HEK293 (cell line): Measurements from ENCODE around the gene CDADC1.

Experiments used
- CTCF ChIA-PET: fragments of 350-600 bp; formaldehyde crosslinking; extraction: SDS; loops from one replicate; lab custom pipeline; 2021; ENCODE audit warnings: antibody characterized with exemption; lab: Yijun Ruan, JAX
- POLR2A ChIA-PET: fragments of 300-600 bp; formaldehyde crosslinking; extraction: SDS; loops from one replicate; lab custom pipeline; 2020; ENCODE audit warnings: antibody characterized with exemption, inconsistent platforms; lab: Yijun Ruan, JAX
- H3K27ac ChIP-seq: fragments of 200-500 bp; sonication (Bioruptor generic); 2 replicates; pipeline ENCODE4 v1.5.1; 2014; ENCODE audit warnings: low read depth, low read length, control low read depth, inconsistent platforms; ENCODE audit errors: extremely low read depth
- H3K36me3 ChIP-seq, 2 experiments: fragments of 200-500 bp in 1 of 2; sonication (Bioruptor generic) in 1 of 2; 1 replicate in 1 of 2; 2 replicates in 1 of 2; pipeline ENCODE4 v1.5.1; 2014 to 2017; ENCODE audit warnings: inconsistent platforms in 2 of 2, low read length in 2 of 2; ENCODE audit not compliant: control insufficient read depth in 2 of 2, insufficient read depth in 1 of 2
- H3K4me1 ChIP-seq: fragments of 200-500 bp; sonication (Bioruptor generic); 2 replicates; pipeline ENCODE4 v1.5.1; 2014; ENCODE audit warnings: mild to moderate bottlenecking, low read length, inconsistent platforms; ENCODE audit not compliant: control insufficient read depth, insufficient read depth
- H3K4me3 ChIP-seq: 2 replicates; pipeline ENCODE4 v1.5.1; 2011; ENCODE audit warnings: low read depth, mild to moderate bottlenecking, control low read depth, low read length, moderate library complexity
- H3K9me3 ChIP-seq: fragments of 200-500 bp; sonication (Bioruptor generic); 2 replicates; pipeline ENCODE4 v1.5.1; 2014; ENCODE audit warnings: low read depth, low read length, inconsistent platforms; ENCODE audit not compliant: control insufficient read depth, insufficient read depth
- GFI1B ChIP-seq: fragments of 450-650 bp; formaldehyde crosslinking; IDR thresholded peaks from 2 replicates; pipeline ENCODE4 v1.5.1; 2016; ENCODE audit warnings: missing biosample characterization, missing genetic modification characterization
- GLI2 ChIP-seq: fragments of 450-650 bp; formaldehyde crosslinking; IDR thresholded peaks from 2 replicates; pipeline ENCODE4; 2017; ENCODE audit warnings: missing biosample characterization, missing genetic modification characterization, low read depth, borderline replicate concordance
- SCRT2 ChIP-seq: fragments of 450-650 bp; formaldehyde crosslinking; IDR thresholded peaks from 2 replicates; pipeline ENCODE4 v1.5.1; 2016; ENCODE audit warnings: missing biosample characterization, missing genetic modification characterization
- ZEB2 ChIP-seq: fragments of 450-650 bp; formaldehyde crosslinking; IDR thresholded peaks from 2 replicates; pipeline ENCODE4 v1.5.1; 2016; ENCODE audit warnings: missing biosample characterization, missing genetic modification characterization
- ZFP3 ChIP-seq: fragments of 450-650 bp; formaldehyde crosslinking; IDR thresholded peaks from 2 replicates; pipeline ENCODE4 v1.5.1; 2016; ENCODE audit warnings: low read depth, missing biosample characterization, missing genetic modification characterization
- ZNF174 ChIP-seq: fragments of 450-650 bp; formaldehyde crosslinking; IDR thresholded peaks from 2 replicates; pipeline ENCODE4 v1.5.0; 2017; ENCODE audit warnings: missing biosample characterization, mild to moderate bottlenecking, missing genetic modification characterization
- ZNF341 ChIP-seq: fragments of 450-650 bp; formaldehyde crosslinking; IDR thresholded peaks from 2 replicates; pipeline ENCODE4; 2016; ENCODE audit warnings: low read depth, missing biosample characterization, missing genetic modification characterization
- ZNF394 ChIP-seq: fragments of 450-650 bp; formaldehyde crosslinking; IDR thresholded peaks from 2 replicates; pipeline ENCODE4 v1.5.1; 2016; ENCODE audit warnings: missing biosample characterization, missing genetic modification characterization, mild to moderate bottlenecking, moderate library complexity, borderline replicate concordance
- ZNF629 ChIP-seq: fragments of 450-650 bp; formaldehyde crosslinking; IDR thresholded peaks from 2 replicates; pipeline ENCODE4 v1.5.1; 2017; ENCODE audit warnings: missing biosample characterization, missing genetic modification characterization
- ZNF776 ChIP-seq: fragments of 450-650 bp; formaldehyde crosslinking; IDR thresholded peaks from 2 replicates; pipeline ENCODE4 v1.5.0; 2017; ENCODE audit warnings: missing biosample characterization, missing genetic modification characterization, borderline replicate concordance
- ZNF777 ChIP-seq: fragments of 450-650 bp; formaldehyde crosslinking; IDR thresholded peaks from 2 replicates; pipeline ENCODE4 v1.5.1; 2017; ENCODE audit warnings: missing biosample characterization, missing genetic modification characterization, borderline replicate concordance
- ZNF785 ChIP-seq: fragments of 450-650 bp; formaldehyde crosslinking; IDR thresholded peaks from 2 replicates; pipeline ENCODE4 v1.5.1; 2016; ENCODE audit warnings: missing biosample characterization, missing genetic modification characterization
- ZNF791 ChIP-seq: fragments of 450-650 bp; formaldehyde crosslinking; IDR thresholded peaks from 2 replicates; pipeline ENCODE4 v1.5.1; 2016; ENCODE audit warnings: missing biosample characterization, missing genetic modification characterization
- TF ChIP-seq, protein P1 (sequence below): fragments of 450-650 bp; formaldehyde crosslinking; IDR thresholded peaks from 2 replicates; pipeline ENCODE4 v1.5.1; 2016; ENCODE audit warnings: missing biosample characterization, missing genetic modification characterization, low read depth
- TF ChIP-seq, protein P2 (sequence below): fragments of 450-650 bp; formaldehyde crosslinking; IDR thresholded peaks from 2 replicates; pipeline ENCODE4 v1.5.1; 2017; ENCODE audit warnings: missing biosample characterization, missing genetic modification characterization
- TF ChIP-seq, protein P3 (sequence below): fragments of 450-650 bp; formaldehyde crosslinking; IDR thresholded peaks from 2 replicates; pipeline ENCODE4 v1.5.1; 2016; ENCODE audit warnings: missing biosample characterization, missing genetic modification characterization, borderline replicate concordance
- TF ChIP-seq, protein P4 (sequence below): fragments of 450-650 bp; IDR thresholded peaks from 2 replicates; pipeline ENCODE4 v1.5.1; 2018; ENCODE audit warnings: missing biosample characterization, mild to moderate bottlenecking, missing genetic modification characterization

The CDADC1 gene

DNA sequence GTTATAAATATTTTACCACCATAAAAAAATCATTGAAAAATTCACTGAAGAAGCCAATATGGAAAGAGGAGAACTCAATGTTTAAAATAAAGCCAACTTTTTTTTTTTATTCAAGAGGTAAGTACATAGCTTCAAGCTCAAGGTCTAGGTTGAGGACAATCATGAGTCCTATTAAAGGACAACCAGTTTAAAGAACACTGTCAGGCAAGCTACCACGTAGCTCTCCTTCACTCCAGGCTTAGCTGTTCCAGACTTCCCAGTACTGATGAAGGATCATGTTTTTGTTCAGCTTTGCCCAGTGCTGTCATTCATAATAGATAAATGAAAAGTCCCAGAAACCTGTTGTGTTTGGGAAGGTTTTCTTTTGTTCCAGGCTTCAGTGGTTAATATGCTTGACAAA lies 37.6 kb upstream of the CDADC1 start:
- H3K4me3 ChIP-seq, result no peak overlapping the region
- ChIA-PET CTCF (no interaction called here), POLR2A (no interaction called here)
- no peak for TF ChIP-seq ZFP3 (tag by site-specific recombination)
- H3K9me3 ChIP-seq, result no peaks in the 10 kb centered on the region
- no peaks in the 10 kb centered on the region for H3K4me1 ChIP-seq
- H3K36me3 ChIP-seq, result peaks cover 0 to 17% of the 10 kb centered on the region in 2 experiments; a peak in 1 of 3 replicates
- H3K27ac ChIP-seq, result no peak overlapping the region

DNA sequence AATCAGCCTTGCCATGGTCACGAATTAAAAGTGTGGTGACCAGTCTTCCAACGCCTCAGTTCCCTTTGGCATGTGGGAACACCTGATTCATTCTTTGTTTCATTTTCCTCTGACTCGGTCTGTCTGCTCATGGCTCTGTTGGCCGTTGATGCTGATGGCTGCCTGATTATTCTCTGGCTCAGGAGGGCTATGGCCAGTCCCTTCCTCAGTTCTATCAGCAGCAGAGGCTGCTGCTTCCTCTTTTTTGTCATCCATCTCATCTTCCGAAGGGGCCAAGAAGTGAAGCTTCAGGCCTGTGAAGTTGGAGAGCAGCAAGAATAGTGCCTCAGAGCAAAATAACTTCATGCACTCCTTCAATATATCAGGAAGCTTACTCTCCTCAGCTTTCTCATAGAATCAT lies 37.1 kb upstream of the CDADC1 start:
- TF ChIP-seq, protein P1, sequence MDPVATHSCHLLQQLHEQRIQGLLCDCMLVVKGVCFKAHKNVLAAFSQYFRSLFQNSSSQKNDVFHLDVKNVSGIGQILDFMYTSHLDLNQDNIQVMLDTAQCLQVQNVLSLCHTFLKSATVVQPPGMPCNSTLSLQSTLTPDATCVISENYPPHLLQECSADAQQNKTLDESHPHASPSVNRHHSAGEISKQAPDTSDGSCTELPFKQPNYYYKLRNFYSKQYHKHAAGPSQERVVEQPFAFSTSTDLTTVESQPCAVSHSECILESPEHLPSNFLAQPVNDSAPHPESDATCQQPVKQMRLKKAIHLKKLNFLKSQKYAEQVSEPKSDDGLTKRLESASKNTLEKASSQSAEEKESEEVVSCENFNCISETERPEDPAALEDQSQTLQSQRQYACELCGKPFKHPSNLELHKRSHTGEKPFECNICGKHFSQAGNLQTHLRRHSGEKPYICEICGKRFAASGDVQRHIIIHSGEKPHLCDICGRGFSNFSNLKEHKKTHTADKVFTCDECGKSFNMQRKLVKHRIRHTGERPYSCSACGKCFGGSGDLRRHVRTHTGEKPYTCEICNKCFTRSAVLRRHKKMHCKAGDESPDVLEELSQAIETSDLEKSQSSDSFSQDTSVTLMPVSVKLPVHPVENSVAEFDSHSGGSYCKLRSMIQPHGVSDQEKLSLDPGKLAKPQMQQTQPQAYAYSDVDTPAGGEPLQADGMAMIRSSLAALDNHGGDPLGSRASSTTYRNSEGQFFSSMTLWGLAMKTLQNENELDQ (tag by site-specific recombination), result no peak
- TF ChIP-seq ZEB2 (tag by site-specific recombination), result no peak
- TF ChIP-seq ZNF394, result no peak
- TF ChIP-seq, protein P2, sequence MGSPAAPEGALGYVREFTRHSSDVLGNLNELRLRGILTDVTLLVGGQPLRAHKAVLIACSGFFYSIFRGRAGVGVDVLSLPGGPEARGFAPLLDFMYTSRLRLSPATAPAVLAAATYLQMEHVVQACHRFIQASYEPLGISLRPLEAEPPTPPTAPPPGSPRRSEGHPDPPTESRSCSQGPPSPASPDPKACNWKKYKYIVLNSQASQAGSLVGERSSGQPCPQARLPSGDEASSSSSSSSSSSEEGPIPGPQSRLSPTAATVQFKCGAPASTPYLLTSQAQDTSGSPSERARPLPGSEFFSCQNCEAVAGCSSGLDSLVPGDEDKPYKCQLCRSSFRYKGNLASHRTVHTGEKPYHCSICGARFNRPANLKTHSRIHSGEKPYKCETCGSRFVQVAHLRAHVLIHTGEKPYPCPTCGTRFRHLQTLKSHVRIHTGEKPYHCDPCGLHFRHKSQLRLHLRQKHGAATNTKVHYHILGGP (tag by site-specific recombination), result no peak
- no peak for TF ChIP-seq ZNF791 (tag by site-specific recombination)
- no peak for TF ChIP-seq SCRT2 (tag by site-specific recombination)
- TF ChIP-seq ZNF629 (tag by site-specific recombination), result no peak
- TF ChIP-seq, protein P3, sequence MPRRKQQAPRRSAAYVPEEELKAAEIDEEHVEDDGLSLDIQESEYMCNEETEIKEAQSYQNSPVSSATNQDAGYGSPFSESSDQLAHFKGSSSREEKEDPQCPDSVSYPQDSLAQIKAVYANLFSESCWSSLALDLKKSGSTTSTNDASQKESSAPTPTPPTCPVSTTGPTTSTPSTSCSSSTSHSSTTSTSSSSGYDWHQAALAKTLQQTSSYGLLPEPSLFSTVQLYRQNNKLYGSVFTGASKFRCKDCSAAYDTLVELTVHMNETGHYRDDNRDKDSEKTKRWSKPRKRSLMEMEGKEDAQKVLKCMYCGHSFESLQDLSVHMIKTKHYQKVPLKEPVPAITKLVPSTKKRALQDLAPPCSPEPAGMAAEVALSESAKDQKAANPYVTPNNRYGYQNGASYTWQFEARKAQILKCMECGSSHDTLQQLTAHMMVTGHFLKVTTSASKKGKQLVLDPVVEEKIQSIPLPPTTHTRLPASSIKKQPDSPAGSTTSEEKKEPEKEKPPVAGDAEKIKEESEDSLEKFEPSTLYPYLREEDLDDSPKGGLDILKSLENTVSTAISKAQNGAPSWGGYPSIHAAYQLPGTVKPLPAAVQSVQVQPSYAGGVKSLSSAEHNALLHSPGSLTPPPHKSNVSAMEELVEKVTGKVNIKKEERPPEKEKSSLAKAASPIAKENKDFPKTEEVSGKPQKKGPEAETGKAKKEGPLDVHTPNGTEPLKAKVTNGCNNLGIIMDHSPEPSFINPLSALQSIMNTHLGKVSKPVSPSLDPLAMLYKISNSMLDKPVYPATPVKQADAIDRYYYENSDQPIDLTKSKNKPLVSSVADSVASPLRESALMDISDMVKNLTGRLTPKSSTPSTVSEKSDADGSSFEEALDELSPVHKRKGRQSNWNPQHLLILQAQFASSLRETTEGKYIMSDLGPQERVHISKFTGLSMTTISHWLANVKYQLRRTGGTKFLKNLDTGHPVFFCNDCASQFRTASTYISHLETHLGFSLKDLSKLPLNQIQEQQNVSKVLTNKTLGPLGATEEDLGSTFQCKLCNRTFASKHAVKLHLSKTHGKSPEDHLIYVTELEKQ (tag by site-specific recombination), result no peak
- TF ChIP-seq, protein P4, sequence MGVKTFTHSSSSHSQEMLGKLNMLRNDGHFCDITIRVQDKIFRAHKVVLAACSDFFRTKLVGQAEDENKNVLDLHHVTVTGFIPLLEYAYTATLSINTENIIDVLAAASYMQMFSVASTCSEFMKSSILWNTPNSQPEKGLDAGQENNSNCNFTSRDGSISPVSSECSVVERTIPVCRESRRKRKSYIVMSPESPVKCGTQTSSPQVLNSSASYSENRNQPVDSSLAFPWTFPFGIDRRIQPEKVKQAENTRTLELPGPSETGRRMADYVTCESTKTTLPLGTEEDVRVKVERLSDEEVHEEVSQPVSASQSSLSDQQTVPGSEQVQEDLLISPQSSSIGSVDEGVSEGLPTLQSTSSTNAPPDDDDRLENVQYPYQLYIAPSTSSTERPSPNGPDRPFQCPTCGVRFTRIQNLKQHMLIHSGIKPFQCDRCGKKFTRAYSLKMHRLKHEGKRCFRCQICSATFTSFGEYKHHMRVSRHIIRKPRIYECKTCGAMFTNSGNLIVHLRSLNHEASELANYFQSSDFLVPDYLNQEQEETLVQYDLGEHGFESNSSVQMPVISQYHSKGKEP, result no peak
- TF ChIP-seq ZNF776 (tag by site-specific recombination), result no peak
- TF ChIP-seq GFI1B (tag by site-specific recombination), result no peak
- TF ChIP-seq ZNF785 (tag by site-specific recombination), result no peak
- TF ChIP-seq ZNF341 (tag by site-specific recombination), result no peak
- no peak for TF ChIP-seq ZNF777
- TF ChIP-seq ZNF174, result no peak
- TF ChIP-seq GLI2 (tag by site-specific recombination), result no peak
- Histone ChIP-seq H3K4me1 (no peaks in the 10 kb centered on the region), H3K36me3 (peaks cover 0 to 17% of the 10 kb centered on the region in 2 experiments; a peak in 1 of 3 replicates), H3K4me3 (no peak overlapping the region), H3K27ac (no peak overlapping the region), H3K9me3 (no peaks in the 10 kb centered on the region)
- POLR2A ChIA-PET, result no interaction called here
- CTCF ChIA-PET, result no interaction called here
